ENCODE results near the gene ELMO1. TPM values are rescaled to one million over a fixed set of nuclear protein-coding genes. Genes with fewer than 3 reads are reported as not detected.

ELMO1 gene
- total and polyA plus RNA-seq, 4 donors = 29.2 to 98.3 (median 86.8) TPM

GRCh38 chr7:37417107-37417474, 31.6 kb downstream of the ELMO1 start:
- H3K9me3 ChIP-seq (ENCODE audit: control insufficient read depth, insufficient read depth, low read length) = no peaks in the 10 kb centered on the region
- WGBS (ENCODE audit: insufficient coverage) = 99% methylated on average over 8 of the region's 10 CpGs
- DNase-seq (ENCODE audit: low read depth in 4 of 6, low spot score in 6 of 6) = no peak

GRCh38 chr7:37416378-37417106, 32.1 kb downstream of the ELMO1 start:
- Histone ChIP-seq H3K4me3 (ENCODE audit: low read depth, low read length) (no peak overlapping the region), H3K27ac (ENCODE audit: low read depth, low read length) (no peak overlapping the region)
- 62% methylated on average over 5 of the region's 6 CpGs for WGBS (ENCODE audit: insufficient coverage)

More at GRCh38 chr7:37417107-37417474, 31.6 kb downstream of the ELMO1 start:
- no peaks in the 10 kb centered on the region for H3K36me3 ChIP-seq (ENCODE audit: control insufficient read depth, insufficient read depth, low read length)
- H3K4me1 ChIP-seq (ENCODE audit: control insufficient read depth, insufficient read depth, low read length) = no peaks in the 10 kb centered on the region
- no peak overlapping the region for H3K27ac ChIP-seq (ENCODE audit: low read depth, low read length)
- no peak overlapping the region for H3K4me3 ChIP-seq (ENCODE audit: low read depth, low read length)
- H3K27me3 ChIP-seq (ENCODE audit: control insufficient read depth, insufficient read depth, low read length) = no peaks in the 10 kb centered on the region

GRCh38 chr7:37415629-37416028, 33.0 kb downstream of the ELMO1 start:
- no peaks in the 10 kb centered on the region for H3K9me3 ChIP-seq (ENCODE audit: control insufficient read depth, insufficient read depth, low read length)
- no peaks in the 10 kb centered on the region for H3K36me3 ChIP-seq (ENCODE audit: control insufficient read depth, insufficient read depth, low read length)
- no peaks in the 10 kb centered on the region for H3K4me1 ChIP-seq (ENCODE audit: control insufficient read depth, insufficient read depth, low read length)
- no peak overlapping the region for H3K4me3 ChIP-seq (ENCODE audit: low read depth, low read length)
- no peaks in the 10 kb centered on the region for H3K27me3 ChIP-seq (ENCODE audit: control insufficient read depth, insufficient read depth, low read length)
- DNase-seq (ENCODE audit: low read depth in 4 of 6, low spot score in 6 of 6) = peak in 1 of 6 donors; percentile 66
- H3K27ac ChIP-seq (ENCODE audit: low read depth, low read length) = no peak overlapping the region
- no CpG with 5 or more reads among the region's 1 CpG for WGBS (ENCODE audit: insufficient coverage)

More at GRCh38 chr7:37416378-37417106, 32.1 kb downstream of the ELMO1 start:
- no peaks in the 10 kb centered on the region for H3K27me3 ChIP-seq (ENCODE audit: control insufficient read depth, insufficient read depth, low read length)
- H3K36me3 ChIP-seq (ENCODE audit: control insufficient read depth, insufficient read depth, low read length) = no peaks in the 10 kb centered on the region
- no peaks in the 10 kb centered on the region for H3K9me3 ChIP-seq (ENCODE audit: control insufficient read depth, insufficient read depth, low read length)
- no peaks in the 10 kb centered on the region for H3K4me1 ChIP-seq (ENCODE audit: control insufficient read depth, insufficient read depth, low read length)
- DNase-seq (ENCODE audit: low read depth in 4 of 6, low spot score in 6 of 6) = no peak

- Histone ChIP-seq H3K4me1 (ENCODE audit: control insufficient read depth, insufficient read depth, low read length) (no peaks in the 10 kb centered on the region), H3K4me3 (ENCODE audit: low read depth, low read length) (no peak overlapping the region), H3K27ac (ENCODE audit: low read depth, low read length) (no peak overlapping the region), H3K36me3 (ENCODE audit: control insufficient read depth, insufficient read depth, low read length) (no peaks in the 10 kb centered on the region), H3K9me3 (ENCODE audit: control insufficient read depth, insufficient read depth, low read length) (no peaks in the 10 kb centered on the region), H3K27me3 (ENCODE audit: control insufficient read depth, insufficient read depth, low read length) (no peaks in the 10 kb centered on the region)
- no peak for DNase-seq (ENCODE audit: low read depth in 4 of 6, low spot score in 6 of 6)
- no CpG with 5 or more reads among the region's 5 CpGs for WGBS (ENCODE audit: insufficient coverage)
Observed at GRCh38 chr7:37414352-37414983, 34.2 kb downstream of the ELMO1 start.

GRCh38 chr7:37411444-37412034, 37.1 kb downstream of the ELMO1 start:
- Histone ChIP-seq H3K27ac (ENCODE audit: low read depth, low read length) (no peak overlapping the region), H3K4me1 (ENCODE audit: control insufficient read depth, insufficient read depth, low read length) (no peaks in the 10 kb centered on the region), H3K36me3 (ENCODE audit: control insufficient read depth, insufficient read depth, low read length) (no peaks in the 10 kb centered on the region), H3K9me3 (ENCODE audit: control insufficient read depth, insufficient read depth, low read length) (no peaks in the 10 kb centered on the region), H3K4me3 (ENCODE audit: low read depth, low read length) (no peak overlapping the region), H3K27me3 (ENCODE audit: control insufficient read depth, insufficient read depth, low read length) (no peaks in the 10 kb centered on the region)
- no peak for DNase-seq (ENCODE audit: low read depth in 4 of 6, low spot score in 6 of 6)
- WGBS (ENCODE audit: insufficient coverage) = no CpG with 5 or more reads among the region's 4 CpGs

GRCh38 chr7:37410305-37411229, 38.1 kb downstream of the ELMO1 start:
- no peaks in the 10 kb centered on the region for H3K36me3 ChIP-seq (ENCODE audit: control insufficient read depth, insufficient read depth, low read length)
- H3K27ac ChIP-seq (ENCODE audit: low read depth, low read length) = no peak overlapping the region
- H3K27me3 ChIP-seq (ENCODE audit: control insufficient read depth, insufficient read depth, low read length) = no peaks in the 10 kb centered on the region
- no peak overlapping the region for H3K4me3 ChIP-seq (ENCODE audit: low read depth, low read length)
- DNase-seq (ENCODE audit: low read depth in 4 of 6, low spot score in 6 of 6) = no peak
- WGBS (ENCODE audit: insufficient coverage) = no CpG with 5 or more reads among the region's 1 CpG
- H3K9me3 ChIP-seq (ENCODE audit: control insufficient read depth, insufficient read depth, low read length) = no peaks in the 10 kb centered on the region
- H3K4me1 ChIP-seq (ENCODE audit: control insufficient read depth, insufficient read depth, low read length) = no peaks in the 10 kb centered on the region

- Histone ChIP-seq H3K9me3 (ENCODE audit: control insufficient read depth, insufficient read depth, low read length) (no peaks in the 10 kb centered on the region), H3K27me3 (ENCODE audit: control insufficient read depth, insufficient read depth, low read length) (no peaks in the 10 kb centered on the region), H3K36me3 (ENCODE audit: control insufficient read depth, insufficient read depth, low read length) (no peaks in the 10 kb centered on the region), H3K27ac (ENCODE audit: low read depth, low read length) (no peak overlapping the region), H3K4me1 (ENCODE audit: control insufficient read depth, insufficient read depth, low read length) (no peaks in the 10 kb centered on the region), H3K4me3 (ENCODE audit: low read depth, low read length) (no peak overlapping the region)
- no peak for DNase-seq (ENCODE audit: low read depth in 4 of 6, low spot score in 6 of 6)
- WGBS (ENCODE audit: insufficient coverage) = 17% methylated on average over 1 of the region's 2 CpGs
Observed at GRCh38 chr7:37409461-37409860, 39.2 kb downstream of the ELMO1 start.

- peak in 1 of 6 donors; percentile 40 for DNase-seq (ENCODE audit: low read depth in 4 of 6, low spot score in 6 of 6)
- WGBS (ENCODE audit: insufficient coverage) = 65% methylated on average over 6 of the region's 13 CpGs
- Histone ChIP-seq H3K27ac (ENCODE audit: low read depth, low read length) (no peak overlapping the region), H3K9me3 (ENCODE audit: control insufficient read depth, insufficient read depth, low read length) (no peaks in the 10 kb centered on the region), H3K27me3 (ENCODE audit: control insufficient read depth, insufficient read depth, low read length) (no peaks in the 10 kb centered on the region), H3K4me3 (ENCODE audit: low read depth, low read length) (no peak overlapping the region), H3K4me1 (ENCODE audit: control insufficient read depth, insufficient read depth, low read length) (no peaks in the 10 kb centered on the region), H3K36me3 (ENCODE audit: control insufficient read depth, insufficient read depth, low read length) (no peaks in the 10 kb centered on the region)
Observed at GRCh38 chr7:37408291-37409228, 40.1 kb downstream of the ELMO1 start.
